Sciatic nerve (tissue), 2 donors: ENCODE measurements around the gene STK35. TPM values are rescaled to one million over a fixed set of nuclear protein-coding genes. Genes with fewer than 3 reads are reported as not detected.
A peak's percentile ranks its signal among the peaks of the same experiment; 100 is the strongest.

Experiments
- ATAC-seq: fragments of 200-7000 bp; cut with Tn5 transposase; one replicate; pipeline ENCODE4 v1.9.1; 2020; ENCODE audit warnings: mild to moderate bottlenecking, moderate library complexity
- DNase-seq: peaks from one replicate; pipeline ENCODE4 v3.0.0-alpha.2; 2020; ENCODE audit warnings: low spot score
- intact Hi-C: fragments of 100-400 bp; cut with DNase I; formaldehyde crosslinking; loops from one replicate; pipeline ENCODE4 v1.14.2; 2022
- total RNA-seq: library from RNA; stranded (reverse); fragmentation: NEBNext Ultra II Directional; extraction: Animal tissue kit (Norgen Biotek cat#: 25700); gene quantifications from one replicate; pipeline ENCODE4 v1.2.1, GENCODE V29; 2021
- donor health status: DM: no; HTN: no; CAD: no.
- donor health status: DM: no; HTN: no; CAD: no.

Gene STK35
- total RNA-seq, 1 donor from 2014 or later: 10.2 TPM

DNA sequence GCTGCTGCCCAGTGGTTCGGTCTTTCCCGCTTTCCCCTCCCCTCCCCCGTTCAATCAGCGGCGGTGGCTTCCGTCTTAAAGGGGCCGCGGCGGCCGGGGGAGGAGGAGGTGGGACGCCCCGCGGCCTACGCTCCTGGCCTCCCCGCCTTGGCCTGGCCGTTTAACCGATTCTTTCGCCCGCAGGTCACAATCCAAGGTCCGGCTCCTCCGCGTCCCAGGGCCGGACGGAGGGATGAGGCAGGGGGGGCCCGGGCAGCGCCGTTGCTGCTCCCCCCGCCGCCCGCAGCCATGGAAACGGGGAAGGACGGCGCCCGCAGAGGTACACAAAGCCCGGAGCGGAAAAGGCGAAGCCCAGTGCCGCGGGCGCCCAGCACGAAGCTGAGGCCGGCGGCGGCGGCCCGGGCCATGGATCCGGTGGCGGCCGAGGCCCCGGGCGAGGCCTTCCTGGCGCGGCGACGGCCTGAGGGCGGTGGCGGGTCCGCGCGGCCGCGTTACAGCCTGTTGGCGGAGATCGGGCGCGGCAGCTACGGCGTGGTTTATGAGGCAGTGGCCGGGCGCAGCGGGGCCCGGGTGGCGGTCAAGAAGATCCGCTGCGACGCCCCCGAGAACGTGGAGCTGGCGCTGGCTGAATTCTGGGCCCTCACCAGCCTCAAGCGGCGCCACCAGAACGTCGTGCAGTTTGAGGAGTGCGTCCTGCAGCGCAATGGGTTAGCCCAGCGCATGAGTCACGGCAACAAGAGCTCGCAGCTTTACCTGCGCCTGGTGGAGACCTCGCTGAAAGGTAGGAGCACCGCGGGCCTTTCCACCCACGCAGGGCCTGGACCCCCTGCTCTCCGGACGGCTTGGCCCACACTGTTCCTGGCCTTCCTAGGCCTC, 1.2 kb downstream of the STK35 start:
- DNase-seq (peak; percentile 91), ATAC-seq (peak; percentile 94)
- intact Hi-C loops: no loop called here

DNA sequence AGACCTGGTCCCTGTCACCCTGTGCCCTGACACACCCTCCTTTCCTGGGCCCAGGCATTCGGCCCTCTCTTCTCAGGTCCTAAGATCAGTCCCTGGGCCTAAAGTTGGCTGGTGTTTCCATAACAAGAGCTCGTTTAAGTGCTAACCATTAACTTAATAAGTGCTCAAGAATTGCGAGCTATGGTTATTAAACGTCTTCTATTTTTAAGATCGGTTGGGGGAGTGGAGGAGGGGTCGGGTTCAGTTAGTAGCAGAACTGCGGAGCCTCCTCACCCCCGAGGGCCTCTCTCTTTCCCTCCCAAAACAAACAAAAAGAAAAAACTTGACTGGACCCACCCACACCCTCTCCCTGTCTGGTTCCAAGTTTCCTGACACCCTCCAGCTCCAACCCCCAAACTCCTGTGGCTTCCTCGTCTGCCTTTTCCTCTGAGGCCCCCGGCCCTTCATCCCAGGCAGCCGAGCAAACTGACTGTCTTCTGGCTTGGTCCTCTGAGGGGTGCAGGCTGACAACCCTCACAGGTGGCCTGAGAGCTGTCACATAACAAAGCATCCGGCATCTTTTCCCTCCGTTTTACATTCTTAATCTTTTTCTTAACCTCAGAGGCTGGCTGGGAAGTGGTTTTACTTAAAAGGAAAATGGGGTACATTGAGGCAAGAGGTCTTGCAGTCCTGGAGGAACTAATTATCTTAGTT, 2.0 kb downstream of the STK35 start:
- DNase-seq: no peak
- intact Hi-C loops: no loop called here
- no peak for ATAC-seq

DNA sequence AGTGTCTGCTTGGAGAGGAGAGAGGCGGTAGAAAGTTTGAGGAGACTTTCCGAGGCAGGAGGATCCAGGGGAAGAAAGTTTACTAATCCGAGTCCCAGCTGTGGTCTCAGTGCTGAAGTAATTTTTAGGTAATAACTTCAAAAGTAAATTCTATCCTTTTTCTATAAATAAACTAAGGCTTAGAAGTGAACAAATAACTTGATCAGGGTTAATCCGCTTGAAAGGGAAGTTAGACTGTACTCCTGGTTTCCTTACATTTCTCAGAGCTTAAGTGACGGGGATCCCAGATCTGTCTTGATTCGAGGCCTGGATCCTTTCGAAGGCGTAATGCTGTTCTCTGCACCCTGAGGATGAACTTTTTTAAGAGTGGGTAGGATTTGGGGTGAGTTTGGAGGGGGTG, 2.6 kb downstream of the STK35 start:
- intact Hi-C loops: no loop called here
- ATAC-seq (no peak), DNase-seq (no peak)

DNA sequence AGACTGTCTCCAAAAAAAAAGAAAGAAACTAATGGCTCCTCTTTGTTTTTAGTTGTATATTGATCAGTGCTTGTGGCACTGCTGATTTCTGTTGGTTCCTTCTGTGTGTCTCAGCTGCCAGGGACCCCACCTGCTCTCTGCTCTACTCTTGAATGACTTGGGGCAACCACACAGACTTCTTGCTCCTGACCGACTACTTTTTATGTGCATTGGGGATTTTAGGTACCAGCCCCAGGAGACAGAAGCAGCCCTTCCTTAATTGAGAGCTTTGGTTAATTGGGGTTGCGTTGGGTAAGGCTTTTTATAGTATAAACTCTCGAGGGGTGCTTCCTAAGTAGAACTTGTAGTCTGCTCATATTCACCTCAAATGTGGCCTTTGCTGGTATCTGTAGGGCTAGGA, 6.9 kb downstream of the STK35 start:
- ATAC-seq: no peak
- no peak for DNase-seq
- intact Hi-C loops: no loop called here

DNA sequence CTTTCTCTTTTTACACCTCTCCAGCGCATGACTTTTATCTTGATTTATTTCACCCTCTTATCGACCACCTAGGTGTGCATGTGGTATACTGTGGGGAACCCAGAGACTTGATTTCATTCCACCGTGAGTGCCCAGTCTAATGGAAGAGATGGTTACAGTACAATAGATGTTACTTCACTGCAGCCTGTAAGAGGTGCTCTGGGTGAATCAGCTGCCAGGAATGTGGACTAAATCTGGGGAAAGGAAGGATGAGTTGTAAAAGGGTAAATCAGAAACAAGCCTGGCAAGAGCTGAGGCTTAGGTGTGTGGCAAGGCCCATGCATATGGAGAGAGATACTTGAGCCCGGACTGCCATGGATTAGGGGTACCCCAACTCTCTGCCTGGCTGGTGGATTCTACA, 7.4 kb downstream of the STK35 start:
- no peak for DNase-seq
- intact Hi-C loops: no loop called here
- ATAC-seq: no peak

DNA sequence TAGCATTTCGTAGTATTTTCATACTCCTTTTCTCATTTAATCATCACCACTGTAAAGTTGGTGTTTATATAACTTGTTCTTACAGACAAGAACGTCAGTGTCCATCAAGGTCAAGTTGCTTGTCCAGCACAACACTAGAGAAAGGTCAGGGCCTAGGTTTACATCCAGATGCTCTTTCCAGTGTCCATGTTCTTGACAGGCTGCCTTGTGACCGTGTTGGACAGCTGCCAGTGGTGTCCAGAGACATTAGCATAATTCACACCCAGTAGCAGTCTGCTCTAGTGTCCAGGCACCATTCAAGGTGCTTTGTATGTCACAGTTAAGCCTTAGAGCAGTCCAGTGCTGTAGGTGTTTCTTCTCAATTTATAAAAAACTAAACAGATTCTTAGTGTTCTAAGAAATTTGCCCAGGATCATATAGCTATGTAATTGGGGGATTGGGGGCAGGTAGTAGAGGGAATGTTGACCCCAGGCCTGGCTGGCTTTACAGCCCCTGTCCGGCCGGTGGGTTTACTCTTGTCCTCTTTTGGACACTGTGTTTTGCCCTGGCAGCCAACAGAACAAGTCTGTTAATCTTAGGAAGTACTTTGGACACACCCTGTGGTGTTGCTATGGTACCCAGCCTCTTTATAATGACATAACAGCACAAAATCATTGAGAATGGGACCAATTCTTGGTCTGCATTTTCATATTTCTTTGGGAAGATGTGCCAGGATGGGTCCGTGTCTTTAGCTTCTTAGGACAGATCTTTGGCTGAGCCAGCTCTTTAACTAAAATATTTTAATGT, 8.0 kb downstream of the STK35 start:
- intact Hi-C loops: loop anchor here (10.0 kb wide), 1 partner anchor 325 kb away; no protein-coding TSS in a partner anchor
- no peak for DNase-seq
- ATAC-seq: peak; percentile 62

DNA sequence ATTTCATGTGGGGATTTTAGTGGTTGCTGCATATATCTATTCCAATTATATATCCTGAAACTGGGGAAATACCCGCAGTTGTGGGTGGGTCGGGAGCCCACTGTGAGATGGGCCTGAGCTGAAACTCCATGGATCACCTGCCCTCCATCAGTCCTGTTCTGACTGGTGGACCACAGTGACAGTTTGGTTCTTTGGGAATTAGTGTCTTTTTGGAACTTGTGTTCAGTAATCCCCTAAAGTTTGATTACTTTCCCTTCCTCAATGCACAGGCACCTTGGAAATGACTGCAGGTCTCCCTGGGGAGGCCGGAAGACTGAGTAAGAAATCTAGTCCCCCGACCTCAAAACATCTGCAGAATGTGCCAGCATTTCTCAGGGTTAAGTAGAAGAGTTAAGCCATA, 11.3 kb downstream of the STK35 start:
- DNase-seq (no peak), ATAC-seq (no peak)
- intact Hi-C loops: loop anchor here (10.0 kb wide), 1 partner anchor 328 kb away; no protein-coding TSS in a partner anchor

DNA sequence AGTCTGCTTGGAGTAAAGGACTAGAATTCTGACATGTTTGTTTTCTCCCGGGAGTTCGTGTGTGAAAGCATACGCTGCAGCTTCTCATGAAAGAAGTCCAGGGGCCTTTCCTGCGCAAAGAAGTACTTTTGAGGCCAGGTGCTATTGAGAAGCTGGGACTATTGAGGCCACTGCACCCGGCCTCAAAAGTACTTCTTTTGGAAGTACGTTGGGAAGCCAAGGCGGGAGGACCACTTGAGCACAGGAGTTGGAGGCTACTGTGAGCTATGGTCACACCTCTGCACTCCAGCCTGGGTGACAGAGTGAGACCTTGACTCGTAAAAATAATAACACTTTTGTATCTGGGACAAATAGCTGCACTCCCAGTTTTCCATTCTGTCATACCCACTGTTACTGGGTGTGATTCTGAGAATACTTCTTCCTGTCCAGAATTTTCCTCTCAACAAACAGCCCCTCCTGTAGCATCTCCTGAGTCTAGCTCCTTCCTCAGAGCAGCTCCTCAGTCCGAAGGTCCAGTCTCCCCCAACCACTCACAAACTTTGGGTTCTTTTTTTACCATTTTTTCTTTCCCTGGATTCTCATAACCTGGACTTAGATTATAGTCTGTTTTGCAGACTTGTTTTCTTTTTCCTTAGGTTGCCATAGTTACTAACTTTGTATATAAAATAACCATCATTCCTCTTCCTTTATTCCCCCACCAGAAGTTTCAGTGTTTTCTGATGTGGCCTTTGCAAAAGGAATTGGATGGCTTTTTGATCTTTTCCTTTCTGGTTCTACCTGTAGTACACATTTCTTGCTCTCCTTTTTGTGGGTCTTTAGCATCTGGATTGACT, 12.7 kb downstream of the STK35 start:
- DNase-seq (no peak), ATAC-seq (no peak)
- intact Hi-C loops: loop anchor here (10.0 kb wide), 1 partner anchor 330 kb away; no protein-coding TSS in a partner anchor

DNA sequence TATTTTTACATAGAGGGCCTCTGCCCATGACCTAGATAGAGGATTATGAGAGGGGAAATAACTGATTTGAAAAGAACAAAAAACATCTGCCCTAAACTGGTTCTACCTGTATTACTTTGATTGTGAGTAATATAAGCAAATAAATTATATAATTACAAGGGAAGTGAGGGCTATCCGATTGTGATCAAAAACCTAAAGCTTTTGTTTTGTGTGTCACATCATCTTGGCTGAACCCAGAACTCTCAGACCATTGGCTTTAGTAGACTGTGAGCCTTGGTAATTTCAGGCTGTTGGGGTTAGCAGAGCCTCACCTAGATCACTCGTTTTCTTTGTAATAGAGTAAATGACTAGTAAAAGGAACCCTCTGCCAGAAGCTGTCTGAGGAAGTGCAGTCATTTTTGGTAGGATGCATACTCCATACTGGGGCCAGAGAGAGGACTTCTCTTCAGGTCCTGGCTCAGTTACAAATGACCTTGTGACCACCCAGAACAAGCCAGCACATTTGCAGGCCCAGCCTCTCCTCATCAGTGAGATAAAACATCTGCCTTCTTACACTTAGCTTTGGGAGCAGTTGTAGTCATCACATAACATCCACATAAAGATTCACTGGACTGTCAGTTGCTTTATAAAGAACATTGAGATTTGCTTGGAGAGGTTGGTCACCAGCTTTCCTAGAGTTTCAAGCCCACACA, 13.5 kb downstream of the STK35 start:
- ATAC-seq (peak; percentile 60), DNase-seq (no peak)
- intact Hi-C loops: loop anchor here (10.0 kb wide), 1 partner anchor 330 kb away; no protein-coding TSS in a partner anchor

DNA sequence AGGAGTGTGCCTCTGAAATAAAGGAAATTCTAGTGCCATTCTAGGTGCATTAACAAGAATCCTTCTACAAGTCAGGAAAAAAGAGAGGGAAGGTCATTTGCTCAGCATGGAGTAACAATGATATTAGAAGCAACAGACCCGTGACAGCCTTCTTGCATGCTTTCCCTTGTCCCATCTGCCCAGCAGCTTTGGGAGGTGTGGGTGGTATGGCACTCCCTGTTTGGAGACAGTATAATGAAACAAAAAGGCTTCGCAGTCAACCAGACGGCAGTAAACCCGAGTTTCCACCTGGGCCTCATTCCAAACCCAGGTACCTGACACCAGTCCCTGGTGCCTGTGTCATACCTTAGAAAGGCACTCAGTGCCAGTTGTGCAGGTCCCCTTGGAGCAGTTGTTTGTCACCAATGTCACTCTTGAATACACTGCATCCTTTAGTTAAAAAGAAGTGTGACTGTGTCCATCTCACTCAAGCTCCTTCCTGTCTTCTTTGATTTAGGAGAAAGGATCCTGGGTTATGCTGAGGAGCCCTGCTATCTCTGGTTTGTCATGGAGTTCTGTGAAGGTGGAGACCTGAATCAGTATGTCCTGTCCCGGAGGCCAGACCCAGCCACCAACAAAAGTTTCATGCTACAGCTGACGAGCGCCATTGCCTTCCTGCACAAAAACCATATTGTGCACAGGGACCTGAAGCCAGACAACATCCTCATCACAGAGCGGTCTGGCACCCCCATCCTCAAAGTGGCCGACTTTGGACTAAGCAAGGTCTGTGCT, 14.7 kb downstream of the STK35 start:
- DNase-seq (no peak), ATAC-seq (no peak)
- intact Hi-C loops: loop anchor here (10.0 kb wide), 1 partner anchor 332 kb away; no protein-coding TSS in a partner anchor

DNA sequence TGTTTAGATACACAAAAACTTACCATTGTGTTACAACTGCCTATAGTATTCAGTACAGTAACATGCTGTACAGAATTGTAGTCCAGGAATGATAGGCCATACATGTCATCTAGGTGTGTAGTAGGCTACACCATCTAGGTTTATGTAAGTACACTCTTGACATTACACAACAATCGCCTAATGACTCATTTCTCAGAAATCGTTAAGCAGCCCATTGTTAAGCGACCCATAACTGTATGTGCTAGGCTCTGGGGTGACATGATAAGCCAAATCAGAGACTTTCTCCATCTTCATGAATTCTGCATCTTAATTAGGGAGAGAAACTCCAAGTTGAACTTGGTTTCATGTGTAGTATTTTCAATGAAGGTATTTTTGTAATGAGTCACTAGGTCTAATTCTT, 17.2 kb downstream of the STK35 start:
- ATAC-seq (no peak), DNase-seq (no peak)
- intact Hi-C loops: loop anchor here (10.0 kb wide), 1 partner anchor 334 kb away; no protein-coding TSS in a partner anchor

DNA sequence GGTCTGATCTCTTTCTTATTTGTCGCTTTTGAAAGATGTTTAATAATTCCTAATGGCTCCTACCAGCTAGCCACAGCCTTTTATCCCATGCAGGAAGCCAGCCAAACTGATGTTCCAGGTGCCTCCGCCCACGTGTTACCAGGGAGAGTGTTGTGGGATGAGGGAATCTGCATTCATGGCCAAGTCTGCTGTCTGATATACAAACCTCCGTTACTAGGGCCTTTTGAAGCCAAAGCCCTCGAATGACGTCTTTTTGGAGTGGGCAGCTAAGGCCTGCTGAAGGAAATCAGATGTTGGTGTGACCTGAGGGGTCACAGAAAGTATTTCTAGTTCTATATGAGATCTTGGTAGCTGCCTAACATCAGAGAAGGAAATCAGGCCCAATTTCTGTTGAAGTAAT, 21.3 kb downstream of the STK35 start:
- DNase-seq: no peak
- intact Hi-C loops: no loop called here
- ATAC-seq: peak; percentile 44

DNA sequence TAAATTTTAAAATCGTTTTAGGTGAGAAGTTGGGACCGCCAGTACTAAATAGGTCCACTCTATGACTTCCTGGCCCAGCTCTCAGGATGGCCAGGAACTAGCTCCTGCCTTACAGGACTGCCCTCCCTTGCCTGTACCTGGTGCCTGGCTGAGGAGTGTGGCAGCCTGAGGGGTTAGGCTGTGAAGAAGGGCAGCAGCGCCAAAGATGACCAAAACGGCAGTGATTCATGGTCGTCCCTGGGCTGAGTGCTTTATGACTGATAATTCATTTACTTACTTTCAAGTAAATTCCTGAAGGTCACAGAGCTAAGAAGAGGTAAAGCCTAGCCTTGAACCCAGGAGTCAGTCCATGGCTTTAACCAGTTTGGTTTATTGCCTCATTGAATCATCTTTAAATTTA, 22.1 kb downstream of the STK35 start:
- DNase-seq (no peak), ATAC-seq (no peak)
- intact Hi-C loops: no loop called here

DNA sequence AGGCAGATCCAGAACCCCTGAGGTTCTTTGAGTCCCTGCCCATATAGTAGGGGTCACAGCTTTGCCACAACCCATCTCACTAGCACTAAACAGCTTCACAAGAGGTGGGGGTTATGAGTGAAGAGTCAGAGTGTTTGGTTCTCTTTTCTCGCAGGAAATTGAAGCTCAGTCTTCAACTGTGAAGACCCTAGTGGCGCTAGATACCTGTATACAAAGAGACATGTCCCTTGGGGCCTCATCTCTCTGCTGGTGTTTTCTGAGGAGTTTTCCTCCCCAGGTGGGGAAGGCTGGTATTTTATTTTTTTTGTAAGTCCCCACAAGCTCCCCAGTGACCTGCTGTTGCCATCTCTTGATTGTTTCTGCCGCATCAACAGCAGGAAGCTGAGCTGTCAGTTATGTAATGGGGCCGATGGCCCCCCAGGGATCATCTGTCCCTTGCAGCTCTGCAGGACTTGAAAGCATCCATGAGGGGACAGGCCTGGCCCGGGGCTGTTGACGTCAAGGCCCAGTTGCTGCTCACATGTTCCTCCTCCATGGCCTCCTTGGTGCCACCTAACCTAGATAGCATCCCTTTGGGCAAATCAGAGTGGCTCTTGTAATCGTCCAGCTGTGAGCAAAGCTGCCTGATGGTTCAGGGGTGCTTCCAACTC, 23.1 kb downstream of the STK35 start:
- DNase-seq (no peak), ATAC-seq (no peak)
- intact Hi-C loops: no loop called here

DNA sequence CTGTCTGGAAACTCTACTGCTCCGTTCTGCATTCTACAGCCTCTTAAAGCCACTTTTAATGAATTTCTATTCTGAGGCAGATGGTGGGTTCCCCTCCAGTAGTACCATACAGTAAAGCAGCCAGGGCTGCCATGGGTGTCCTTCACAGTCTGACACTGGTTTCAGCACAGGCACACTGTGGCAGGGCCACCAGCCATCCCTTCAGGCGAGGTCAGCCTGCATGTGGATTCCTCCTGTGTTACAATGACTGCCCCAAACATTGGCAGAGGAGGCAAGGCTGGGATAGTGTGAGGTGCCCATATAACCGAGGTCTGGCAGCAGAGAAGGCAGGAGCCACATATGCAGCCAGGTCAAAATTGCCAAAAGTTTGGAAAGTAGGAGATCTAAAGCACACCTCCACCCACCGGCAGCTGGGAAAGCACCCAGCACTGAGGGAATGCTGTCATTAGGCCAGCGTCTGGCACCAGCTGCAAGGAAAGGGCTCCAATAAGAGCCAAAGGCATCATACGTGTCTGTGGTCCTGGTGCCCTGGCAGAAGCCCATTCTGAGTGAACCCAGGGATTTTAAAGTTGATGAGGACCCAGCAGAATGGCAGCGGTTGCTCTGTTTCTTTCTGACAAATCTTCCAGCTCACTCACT, 24.0 kb downstream of the STK35 start:
- intact Hi-C loops: no loop called here
- ATAC-seq (no peak), DNase-seq (no peak)

DNA sequence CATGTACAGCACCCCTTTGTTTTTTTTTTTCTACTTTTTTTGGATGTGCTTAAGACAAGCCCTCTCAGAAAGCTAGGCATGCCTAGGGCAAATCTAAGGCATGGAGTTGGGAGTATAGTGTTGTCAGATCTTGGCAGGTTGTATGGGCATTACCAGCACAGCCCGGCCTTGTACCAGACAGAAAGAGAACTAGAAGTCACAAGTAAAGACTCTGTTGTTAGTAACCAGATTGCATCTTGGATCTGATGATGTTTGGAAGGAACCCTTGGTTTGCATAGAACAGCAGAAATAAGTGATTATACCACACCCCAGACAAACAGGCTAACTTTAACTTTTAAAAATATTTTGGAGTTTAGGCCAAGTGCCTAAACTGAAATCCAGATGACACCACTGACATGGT, 25.6 kb downstream of the STK35 start:
- intact Hi-C loops: no loop called here
- ATAC-seq: no peak
- DNase-seq: no peak
